HEK293 (cell line): Measurements from ENCODE around the gene ARID4A.
A peak's percentile ranks its signal among the peaks of the same experiment; 100 is the strongest.

Source experiments
- KLF1 ChIP-seq: fragments of 450-650 bp; formaldehyde crosslinking; IDR thresholded peaks from 2 replicates; pipeline ENCODE4 v1.5.1; 2016; ENCODE audit warnings: missing biosample characterization, missing genetic modification characterization
- KLF10 ChIP-seq: fragments of 450-650 bp; IDR thresholded peaks from 2 replicates; pipeline ENCODE4 v1.5.1; 2018; ENCODE audit warnings: missing biosample characterization, mild to moderate bottlenecking, missing genetic modification characterization
- KLF9 ChIP-seq: fragments of 450-650 bp; formaldehyde crosslinking; IDR thresholded peaks from 2 replicates; pipeline ENCODE4 v1.5.1; 2016; ENCODE audit warnings: missing biosample characterization, missing genetic modification characterization, low read depth
- OSR2 ChIP-seq: fragments of 450-650 bp; formaldehyde crosslinking; IDR thresholded peaks from 2 replicates; pipeline ENCODE4 v1.5.1; 2016; ENCODE audit warnings: missing biosample characterization, missing genetic modification characterization
- OVOL3 ChIP-seq: fragments of 450-650 bp; formaldehyde crosslinking; IDR thresholded peaks from 2 replicates; pipeline ENCODE4 v1.5.1; 2016; ENCODE audit warnings: missing biosample characterization, missing genetic modification characterization
- SP2 ChIP-seq: fragments of 450-650 bp; formaldehyde crosslinking; IDR thresholded peaks from 2 replicates; pipeline ENCODE4 v1.5.1; 2016; ENCODE audit warnings: missing biosample characterization, missing genetic modification characterization
- SP3 ChIP-seq: fragments of 450-650 bp; formaldehyde crosslinking; IDR thresholded peaks from 2 replicates; pipeline ENCODE4 v1.5.1; 2016; ENCODE audit warnings: missing biosample characterization, missing genetic modification characterization
- TCF7L2 ChIP-seq: IDR thresholded peaks from 2 replicates; pipeline ENCODE4 v1.6.1; 2011; ENCODE audit warnings: low read depth, mild to moderate bottlenecking, inconsistent platforms, low read length, moderate library complexity, borderline replicate concordance
- ZEB2 ChIP-seq: fragments of 450-650 bp; formaldehyde crosslinking; IDR thresholded peaks from 2 replicates; pipeline ENCODE4 v1.5.1; 2016; ENCODE audit warnings: missing biosample characterization, missing genetic modification characterization
- ZIC2 ChIP-seq: fragments of 450-650 bp; formaldehyde crosslinking; IDR thresholded peaks from 2 replicates; pipeline ENCODE4 v1.5.1; 2016; ENCODE audit warnings: missing biosample characterization, missing genetic modification characterization
- ZNF341 ChIP-seq: fragments of 450-650 bp; formaldehyde crosslinking; IDR thresholded peaks from 2 replicates; pipeline ENCODE4; 2016; ENCODE audit warnings: low read depth, missing biosample characterization, missing genetic modification characterization
- ZNF391 ChIP-seq: fragments of 450-650 bp; formaldehyde crosslinking; IDR thresholded peaks from 2 replicates; pipeline ENCODE4 v1.5.1; 2016; ENCODE audit warnings: low read depth, missing biosample characterization, missing genetic modification characterization, borderline replicate concordance
- ZNF48 ChIP-seq: fragments of 450-650 bp; formaldehyde crosslinking; IDR thresholded peaks from 2 replicates; pipeline ENCODE4 v1.5.1; 2016; ENCODE audit warnings: missing biosample characterization, missing genetic modification characterization
- ZNF600 ChIP-seq: fragments of 450-650 bp; formaldehyde crosslinking; IDR thresholded peaks from 2 replicates; pipeline ENCODE4 v1.5.1; 2016; ENCODE audit warnings: missing biosample characterization, missing genetic modification characterization
- ZNF624 ChIP-seq: fragments of 450-650 bp; formaldehyde crosslinking; IDR thresholded peaks from 2 replicates; pipeline ENCODE4 v1.5.1; 2017; ENCODE audit warnings: missing biosample characterization, missing genetic modification characterization
- ZNF660 ChIP-seq: fragments of 450-650 bp; IDR thresholded peaks from 2 replicates; pipeline ENCODE4 v1.5.1; 2018; ENCODE audit warnings: missing biosample characterization, mild to moderate bottlenecking, missing genetic modification characterization
- ZNF701 ChIP-seq: fragments of 450-650 bp; formaldehyde crosslinking; IDR thresholded peaks from 2 replicates; pipeline ENCODE4 v1.5.1; 2016; ENCODE audit warnings: missing biosample characterization, missing genetic modification characterization
- ZSCAN23 ChIP-seq: fragments of 450-650 bp; formaldehyde crosslinking; IDR thresholded peaks from 2 replicates; pipeline ENCODE4 v1.5.1; 2016; ENCODE audit warnings: missing biosample characterization, missing genetic modification characterization
- TF ChIP-seq, protein P1 (sequence below): fragments of 450-650 bp; formaldehyde crosslinking; IDR thresholded peaks from 2 replicates; pipeline ENCODE4 v1.5.1; 2017; ENCODE audit warnings: missing biosample characterization, missing genetic modification characterization
- TF ChIP-seq, protein P2 (sequence below): fragments of 450-650 bp; formaldehyde crosslinking; IDR thresholded peaks from 2 replicates; pipeline ENCODE4 v1.5.1; 2016; ENCODE audit warnings: missing biosample characterization, missing genetic modification characterization, low read depth
- TF ChIP-seq, protein P3 (sequence below): fragments of 450-650 bp; formaldehyde crosslinking; IDR thresholded peaks from 2 replicates; pipeline ENCODE4 v1.5.1; 2016; ENCODE audit warnings: missing biosample characterization, missing genetic modification characterization
- TF ChIP-seq, protein P4 (sequence below): fragments of 450-650 bp; formaldehyde crosslinking; IDR thresholded peaks from 2 replicates; pipeline ENCODE4 v1.5.1; 2016; ENCODE audit warnings: missing biosample characterization, missing genetic modification characterization
- TF ChIP-seq, protein P5 (sequence below): IDR thresholded peaks from 2 replicates; pipeline ENCODE4 v1.6.1; 2011; ENCODE audit warnings: mild to moderate bottlenecking, low read depth, low read length, borderline replicate concordance
- TF ChIP-seq, protein P6 (sequence below): fragments of 450-650 bp; IDR thresholded peaks from 2 replicates; pipeline ENCODE4 v1.5.1; 2018; ENCODE audit warnings: missing biosample characterization, mild to moderate bottlenecking, missing genetic modification characterization
- TF ChIP-seq, protein P7 (sequence below): fragments of 450-650 bp; formaldehyde crosslinking; IDR thresholded peaks from 2 replicates; pipeline ENCODE4 v1.5.1; 2016; ENCODE audit warnings: missing biosample characterization, missing genetic modification characterization
- TF ChIP-seq, protein P8 (sequence below): fragments of 450-650 bp; formaldehyde crosslinking; IDR thresholded peaks from 2 replicates; pipeline ENCODE4 v1.5.0; 2017; ENCODE audit warnings: missing biosample characterization, missing genetic modification characterization, borderline replicate concordance

ARID4A gene

DNA sequence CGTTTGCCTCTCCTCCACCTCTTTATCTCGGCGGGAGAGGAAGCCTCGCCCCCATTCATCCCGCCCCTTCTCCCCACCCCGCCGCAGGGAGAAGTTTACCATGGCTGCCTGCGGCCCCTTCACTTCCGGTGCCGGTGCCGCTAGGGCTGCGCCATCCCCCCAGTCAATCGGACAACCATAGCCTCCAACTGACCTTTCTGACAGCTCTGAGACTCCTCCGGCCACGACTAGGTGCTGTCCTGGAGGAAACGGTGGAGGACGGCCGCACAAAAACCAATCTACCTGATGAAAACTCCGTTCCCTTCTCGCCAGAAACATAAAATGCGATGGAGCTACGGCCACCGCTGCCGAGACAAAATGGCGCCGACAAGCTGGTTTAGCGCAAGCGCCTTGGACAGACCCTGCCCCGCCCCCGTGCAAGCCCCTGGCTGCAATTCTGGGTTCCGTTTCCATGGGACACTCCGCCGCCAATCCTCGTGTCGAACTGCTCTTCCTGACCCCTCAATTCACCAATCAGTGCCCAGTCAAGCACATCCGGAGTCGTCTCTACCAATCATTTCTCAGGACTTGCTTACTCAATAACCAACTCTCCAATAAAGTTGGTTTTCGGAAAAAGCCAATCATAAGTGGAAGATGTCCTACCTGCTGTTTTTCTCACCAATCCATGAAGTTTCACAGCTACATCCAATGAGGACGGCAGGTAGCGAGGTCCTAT, 436 bp upstream of the ARID4A start (continued):
- TF ChIP-seq OVOL3 (tag by site-specific recombination) = no peak
- peak; percentile 76 for TF ChIP-seq KLF9 (tag by site-specific recombination)
- peak; percentile 92 for TF ChIP-seq SP2 (tag by site-specific recombination)
- TF ChIP-seq SP3 (tag by site-specific recombination) = peak; percentile 70; the same call in 1 of the 2 replicates
- TF ChIP-seq, protein P1, sequence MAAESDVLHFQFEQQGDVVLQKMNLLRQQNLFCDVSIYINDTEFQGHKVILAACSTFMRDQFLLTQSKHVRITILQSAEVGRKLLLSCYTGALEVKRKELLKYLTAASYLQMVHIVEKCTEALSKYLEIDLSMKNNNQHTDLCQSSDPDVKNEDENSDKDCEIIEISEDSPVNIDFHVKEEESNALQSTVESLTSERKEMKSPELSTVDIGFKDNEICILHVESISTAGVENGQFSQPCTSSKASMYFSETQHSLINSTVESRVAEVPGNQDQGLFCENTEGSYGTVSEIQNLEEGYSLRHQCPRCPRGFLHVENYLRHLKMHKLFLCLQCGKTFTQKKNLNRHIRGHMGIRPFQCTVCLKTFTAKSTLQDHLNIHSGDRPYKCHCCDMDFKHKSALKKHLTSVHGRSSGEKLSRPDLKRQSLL (tag by site-specific recombination) = peak; percentile 94
- TF ChIP-seq ZIC2 (tag by site-specific recombination) = 0 out of 2 replicates have a peak, but pooled peaks have one; percentile 14
- TF ChIP-seq KLF10 (tag by site-specific recombination) = peak; percentile 64
- TF ChIP-seq OSR2 (tag by site-specific recombination) = no peak
- peak; percentile 53 for TF ChIP-seq KLF1
- TF ChIP-seq ZNF391 (tag by site-specific recombination) = 0 out of 2 replicates have a peak, but pooled peaks have one; percentile 25
- TF ChIP-seq, protein P2, sequence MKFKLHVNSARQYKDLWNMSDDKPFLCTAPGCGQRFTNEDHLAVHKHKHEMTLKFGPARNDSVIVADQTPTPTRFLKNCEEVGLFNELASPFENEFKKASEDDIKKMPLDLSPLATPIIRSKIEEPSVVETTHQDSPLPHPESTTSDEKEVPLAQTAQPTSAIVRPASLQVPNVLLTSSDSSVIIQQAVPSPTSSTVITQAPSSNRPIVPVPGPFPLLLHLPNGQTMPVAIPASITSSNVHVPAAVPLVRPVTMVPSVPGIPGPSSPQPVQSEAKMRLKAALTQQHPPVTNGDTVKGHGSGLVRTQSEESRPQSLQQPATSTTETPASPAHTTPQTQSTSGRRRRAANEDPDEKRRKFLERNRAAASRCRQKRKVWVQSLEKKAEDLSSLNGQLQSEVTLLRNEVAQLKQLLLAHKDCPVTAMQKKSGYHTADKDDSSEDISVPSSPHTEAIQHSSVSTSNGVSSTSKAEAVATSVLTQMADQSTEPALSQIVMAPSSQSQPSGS (tag by site-specific recombination) = peak; percentile 76; the same call in 1 of the 2 replicates
- TF ChIP-seq, protein P3, sequence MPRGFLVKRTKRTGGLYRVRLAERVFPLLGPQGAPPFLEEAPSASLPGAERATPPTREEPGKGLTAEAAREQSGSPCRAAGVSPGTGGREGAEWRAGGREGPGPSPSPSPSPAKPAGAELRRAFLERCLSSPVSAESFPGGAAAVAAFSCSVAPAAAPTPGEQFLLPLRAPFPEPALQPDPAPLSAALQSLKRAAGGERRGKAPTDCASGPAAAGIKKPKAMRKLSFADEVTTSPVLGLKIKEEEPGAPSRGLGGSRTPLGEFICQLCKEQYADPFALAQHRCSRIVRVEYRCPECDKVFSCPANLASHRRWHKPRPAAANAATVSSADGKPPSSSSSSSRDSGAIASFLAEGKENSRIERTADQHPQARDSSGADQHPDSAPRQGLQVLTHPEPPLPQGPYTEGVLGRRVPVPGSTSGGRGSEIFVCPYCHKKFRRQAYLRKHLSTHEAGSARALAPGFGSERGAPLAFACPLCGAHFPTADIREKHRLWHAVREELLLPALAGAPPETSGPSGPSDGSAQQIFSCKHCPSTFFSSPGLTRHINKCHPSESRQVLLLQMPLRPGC (tag by site-specific recombination) = no peak
- peak; percentile 48; the same call in 1 of the 2 replicates for TF ChIP-seq ZNF600 (tag by site-specific recombination)
- TF ChIP-seq TCF7L2 = no peak
- no peak for TF ChIP-seq ZNF701 (tag by site-specific recombination)
- TF ChIP-seq, protein P4, sequence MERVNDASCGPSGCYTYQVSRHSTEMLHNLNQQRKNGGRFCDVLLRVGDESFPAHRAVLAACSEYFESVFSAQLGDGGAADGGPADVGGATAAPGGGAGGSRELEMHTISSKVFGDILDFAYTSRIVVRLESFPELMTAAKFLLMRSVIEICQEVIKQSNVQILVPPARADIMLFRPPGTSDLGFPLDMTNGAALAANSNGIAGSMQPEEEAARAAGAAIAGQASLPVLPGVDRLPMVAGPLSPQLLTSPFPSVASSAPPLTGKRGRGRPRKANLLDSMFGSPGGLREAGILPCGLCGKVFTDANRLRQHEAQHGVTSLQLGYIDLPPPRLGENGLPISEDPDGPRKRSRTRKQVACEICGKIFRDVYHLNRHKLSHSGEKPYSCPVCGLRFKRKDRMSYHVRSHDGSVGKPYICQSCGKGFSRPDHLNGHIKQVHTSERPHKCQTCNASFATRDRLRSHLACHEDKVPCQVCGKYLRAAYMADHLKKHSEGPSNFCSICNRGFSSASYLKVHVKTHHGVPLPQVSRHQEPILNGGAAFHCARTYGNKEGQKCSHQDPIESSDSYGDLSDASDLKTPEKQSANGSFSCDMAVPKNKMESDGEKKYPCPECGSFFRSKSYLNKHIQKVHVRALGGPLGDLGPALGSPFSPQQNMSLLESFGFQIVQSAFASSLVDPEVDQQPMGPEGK (tag by site-specific recombination) = peak; percentile 76
- TF ChIP-seq ZNF660 (tag by site-specific recombination) = peak; percentile 37; the same call in 1 of the 2 replicates
- TF ChIP-seq, protein P5, sequence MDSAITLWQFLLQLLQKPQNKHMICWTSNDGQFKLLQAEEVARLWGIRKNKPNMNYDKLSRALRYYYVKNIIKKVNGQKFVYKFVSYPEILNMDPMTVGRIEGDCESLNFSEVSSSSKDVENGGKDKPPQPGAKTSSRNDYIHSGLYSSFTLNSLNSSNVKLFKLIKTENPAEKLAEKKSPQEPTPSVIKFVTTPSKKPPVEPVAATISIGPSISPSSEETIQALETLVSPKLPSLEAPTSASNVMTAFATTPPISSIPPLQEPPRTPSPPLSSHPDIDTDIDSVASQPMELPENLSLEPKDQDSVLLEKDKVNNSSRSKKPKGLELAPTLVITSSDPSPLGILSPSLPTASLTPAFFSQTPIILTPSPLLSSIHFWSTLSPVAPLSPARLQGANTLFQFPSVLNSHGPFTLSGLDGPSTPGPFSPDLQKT = peak; percentile 89; the same call in 1 of the 2 replicates
- TF ChIP-seq ZNF624 (tag by site-specific recombination) = no peak
- TF ChIP-seq, protein P6, sequence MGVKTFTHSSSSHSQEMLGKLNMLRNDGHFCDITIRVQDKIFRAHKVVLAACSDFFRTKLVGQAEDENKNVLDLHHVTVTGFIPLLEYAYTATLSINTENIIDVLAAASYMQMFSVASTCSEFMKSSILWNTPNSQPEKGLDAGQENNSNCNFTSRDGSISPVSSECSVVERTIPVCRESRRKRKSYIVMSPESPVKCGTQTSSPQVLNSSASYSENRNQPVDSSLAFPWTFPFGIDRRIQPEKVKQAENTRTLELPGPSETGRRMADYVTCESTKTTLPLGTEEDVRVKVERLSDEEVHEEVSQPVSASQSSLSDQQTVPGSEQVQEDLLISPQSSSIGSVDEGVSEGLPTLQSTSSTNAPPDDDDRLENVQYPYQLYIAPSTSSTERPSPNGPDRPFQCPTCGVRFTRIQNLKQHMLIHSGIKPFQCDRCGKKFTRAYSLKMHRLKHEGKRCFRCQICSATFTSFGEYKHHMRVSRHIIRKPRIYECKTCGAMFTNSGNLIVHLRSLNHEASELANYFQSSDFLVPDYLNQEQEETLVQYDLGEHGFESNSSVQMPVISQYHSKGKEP (tag by site-specific recombination) = 0 out of 2 replicates have a peak, but pooled peaks have one; percentile 2
- no peak for TF ChIP-seq ZSCAN23 (tag by site-specific recombination)
- 0 out of 2 replicates have a peak, but pooled peaks have one; percentile 13 for TF ChIP-seq ZEB2 (tag by site-specific recombination)
- TF ChIP-seq, protein P7, sequence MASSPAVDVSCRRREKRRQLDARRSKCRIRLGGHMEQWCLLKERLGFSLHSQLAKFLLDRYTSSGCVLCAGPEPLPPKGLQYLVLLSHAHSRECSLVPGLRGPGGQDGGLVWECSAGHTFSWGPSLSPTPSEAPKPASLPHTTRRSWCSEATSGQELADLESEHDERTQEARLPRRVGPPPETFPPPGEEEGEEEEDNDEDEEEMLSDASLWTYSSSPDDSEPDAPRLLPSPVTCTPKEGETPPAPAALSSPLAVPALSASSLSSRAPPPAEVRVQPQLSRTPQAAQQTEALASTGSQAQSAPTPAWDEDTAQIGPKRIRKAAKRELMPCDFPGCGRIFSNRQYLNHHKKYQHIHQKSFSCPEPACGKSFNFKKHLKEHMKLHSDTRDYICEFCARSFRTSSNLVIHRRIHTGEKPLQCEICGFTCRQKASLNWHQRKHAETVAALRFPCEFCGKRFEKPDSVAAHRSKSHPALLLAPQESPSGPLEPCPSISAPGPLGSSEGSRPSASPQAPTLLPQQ = peak; percentile 60
- no peak for TF ChIP-seq ZNF341 (tag by site-specific recombination)
- TF ChIP-seq, protein P8, sequence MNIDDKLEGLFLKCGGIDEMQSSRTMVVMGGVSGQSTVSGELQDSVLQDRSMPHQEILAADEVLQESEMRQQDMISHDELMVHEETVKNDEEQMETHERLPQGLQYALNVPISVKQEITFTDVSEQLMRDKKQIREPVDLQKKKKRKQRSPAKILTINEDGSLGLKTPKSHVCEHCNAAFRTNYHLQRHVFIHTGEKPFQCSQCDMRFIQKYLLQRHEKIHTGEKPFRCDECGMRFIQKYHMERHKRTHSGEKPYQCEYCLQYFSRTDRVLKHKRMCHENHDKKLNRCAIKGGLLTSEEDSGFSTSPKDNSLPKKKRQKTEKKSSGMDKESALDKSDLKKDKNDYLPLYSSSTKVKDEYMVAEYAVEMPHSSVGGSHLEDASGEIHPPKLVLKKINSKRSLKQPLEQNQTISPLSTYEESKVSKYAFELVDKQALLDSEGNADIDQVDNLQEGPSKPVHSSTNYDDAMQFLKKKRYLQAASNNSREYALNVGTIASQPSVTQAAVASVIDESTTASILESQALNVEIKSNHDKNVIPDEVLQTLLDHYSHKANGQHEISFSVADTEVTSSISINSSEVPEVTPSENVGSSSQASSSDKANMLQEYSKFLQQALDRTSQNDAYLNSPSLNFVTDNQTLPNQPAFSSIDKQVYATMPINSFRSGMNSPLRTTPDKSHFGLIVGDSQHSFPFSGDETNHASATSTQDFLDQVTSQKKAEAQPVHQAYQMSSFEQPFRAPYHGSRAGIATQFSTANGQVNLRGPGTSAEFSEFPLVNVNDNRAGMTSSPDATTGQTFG (tag by site-specific recombination) = no peak
- no peak for TF ChIP-seq ZNF48 (tag by site-specific recombination)
